Activated CD4-positive, alpha-beta T cell treated with anti-CD3 and anti-CD28 coated beads, Interleukin-2, Interleukin-6, amounts not matched to agents 100 ng/mL and 50 ng/mL, durations not matched to agents 16 hours and 8 hours (primary cell): ENCODE measurements around the gene CCR7.
A peak's percentile ranks its signal among the peaks of the same experiment; 100 is the strongest.
"Not testable (repeated sequence)": the region's sequence is repeated elsewhere in the genome, so short reads cannot be mapped to it uniquely, and the experiment has no call there.

Source experiments
- DNase-seq: peaks from one replicate; pipeline ENCODE4 v3.0.0-alpha.2; 2020

The CCR7 gene

DNA sequence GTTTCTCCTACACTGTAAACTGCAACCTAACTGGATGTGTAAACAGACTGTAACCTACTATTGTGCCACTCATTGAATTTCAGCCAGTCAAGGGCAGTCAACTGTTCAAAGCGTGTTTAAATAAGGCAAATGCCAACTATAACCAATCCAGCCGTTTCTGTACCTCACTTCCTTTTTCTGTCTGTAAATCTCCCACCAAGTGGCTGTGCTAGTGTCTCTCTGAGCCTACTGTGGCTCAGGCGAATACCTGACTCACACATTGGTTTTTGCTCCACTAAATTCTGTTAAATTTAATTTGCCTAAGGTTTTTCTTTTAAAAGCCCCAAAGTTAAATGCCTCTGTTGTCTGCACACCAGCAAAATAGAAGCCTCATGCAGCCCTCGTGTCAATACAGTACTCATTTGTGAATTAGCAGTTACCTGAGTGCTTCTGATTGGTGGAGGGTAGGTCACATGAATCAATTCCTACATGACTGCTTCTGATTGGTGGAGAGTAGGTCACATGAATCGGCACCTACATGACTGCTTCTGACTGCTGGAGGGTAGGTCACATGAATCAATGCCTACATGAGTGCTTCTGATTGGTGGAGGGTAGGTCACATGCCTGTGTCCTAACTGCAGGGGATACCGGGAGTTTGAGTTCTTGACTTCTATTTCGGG, 31.1 kb upstream of the CCR7 start:
- DNase-seq, result no peak

DNA sequence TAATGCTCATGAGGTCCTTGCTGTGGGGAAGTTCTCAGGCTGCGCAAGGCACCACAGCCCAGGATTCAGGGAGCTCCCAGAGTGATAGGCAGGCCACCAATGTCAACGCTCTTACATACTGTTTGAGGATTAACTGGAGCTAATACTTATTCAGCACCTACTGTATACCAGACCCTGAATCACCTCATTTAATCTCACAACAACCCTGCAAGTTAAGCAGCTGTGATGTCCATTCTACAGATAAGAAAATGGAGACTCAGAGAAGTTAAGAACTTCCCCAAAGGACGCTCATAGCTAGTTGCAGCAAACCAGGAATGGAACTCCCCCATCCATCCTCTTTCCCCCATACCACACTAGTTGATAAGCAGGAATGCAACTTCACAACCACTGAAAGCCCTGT, 25.5 kb upstream of the CCR7 start:
- no peak for DNase-seq

- DNase-seq, result no peak
These were observed 23.3 kb upstream of the CCR7 start for GRCh38 chr17:40588552-40588951.

DNA sequence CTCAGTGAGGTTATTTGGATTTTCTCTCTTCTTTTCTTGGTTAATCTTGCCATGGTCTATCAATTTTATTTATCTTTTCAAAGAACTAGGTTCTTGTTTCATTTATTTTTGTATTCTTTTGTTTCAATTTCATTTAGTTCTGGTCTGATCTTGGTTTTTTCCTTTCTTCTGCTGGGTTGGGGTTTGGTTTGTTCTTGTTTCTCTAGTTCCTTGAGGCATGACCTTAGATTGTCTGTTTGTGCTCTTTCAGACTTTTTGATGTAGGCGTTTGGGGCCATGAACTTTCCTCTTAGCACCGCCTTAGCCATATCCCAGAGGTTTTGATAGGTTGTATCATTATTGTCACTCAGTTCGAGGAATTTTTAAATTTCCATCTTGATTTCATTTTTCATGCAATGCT, 21.0 kb upstream of the CCR7 start:
- DNase-seq, result not testable (repeated sequence)

DNA sequence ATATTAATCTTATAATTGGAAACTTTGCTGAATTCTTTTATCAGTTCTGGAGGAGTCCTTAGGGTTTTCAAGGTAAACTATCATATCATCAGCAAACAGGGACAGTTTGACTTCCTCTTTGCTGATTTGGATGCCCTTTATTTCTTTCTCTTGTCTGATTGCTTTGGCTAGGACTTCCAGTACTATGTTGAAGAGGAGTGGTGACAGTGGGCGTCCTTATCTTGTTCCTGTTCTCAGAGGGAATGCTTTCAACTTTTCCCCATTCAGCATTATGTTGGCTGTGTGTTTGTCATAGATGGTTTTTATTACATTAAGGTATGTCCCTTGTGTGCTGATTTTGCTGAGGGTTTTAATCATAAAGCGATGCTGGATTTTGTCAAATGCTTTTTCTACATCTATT, 19.7 kb upstream of the CCR7 start:
- DNase-seq, result not testable (repeated sequence)

GRCh38 chr17:40582328-40582901, 17.1 kb upstream of the CCR7 start:
- DNase-seq, result peak; percentile 73

GRCh38 chr17:40580140-40580539, 14.9 kb upstream of the CCR7 start:
- no peak for DNase-seq

DNA sequence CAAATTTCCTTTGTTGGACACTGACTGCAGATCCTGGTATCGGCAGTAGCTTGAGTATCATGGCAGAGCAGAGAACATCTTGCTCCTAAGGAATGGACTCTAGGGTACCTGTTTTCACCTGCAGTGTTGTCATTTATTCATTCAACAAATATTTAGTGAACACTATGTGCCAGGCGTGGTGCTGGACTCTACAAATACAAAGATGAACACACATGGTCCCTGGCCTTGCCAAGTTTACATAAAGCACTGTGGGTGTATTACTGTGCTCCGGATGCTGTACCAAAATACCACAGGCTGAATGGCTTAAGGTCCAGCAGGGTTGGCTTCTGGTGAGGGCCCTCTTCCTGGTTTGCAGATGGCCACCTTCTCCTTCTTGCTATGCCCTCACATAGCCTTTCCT, 14.2 kb upstream of the CCR7 start:
- DNase-seq, result no peak

DNA sequence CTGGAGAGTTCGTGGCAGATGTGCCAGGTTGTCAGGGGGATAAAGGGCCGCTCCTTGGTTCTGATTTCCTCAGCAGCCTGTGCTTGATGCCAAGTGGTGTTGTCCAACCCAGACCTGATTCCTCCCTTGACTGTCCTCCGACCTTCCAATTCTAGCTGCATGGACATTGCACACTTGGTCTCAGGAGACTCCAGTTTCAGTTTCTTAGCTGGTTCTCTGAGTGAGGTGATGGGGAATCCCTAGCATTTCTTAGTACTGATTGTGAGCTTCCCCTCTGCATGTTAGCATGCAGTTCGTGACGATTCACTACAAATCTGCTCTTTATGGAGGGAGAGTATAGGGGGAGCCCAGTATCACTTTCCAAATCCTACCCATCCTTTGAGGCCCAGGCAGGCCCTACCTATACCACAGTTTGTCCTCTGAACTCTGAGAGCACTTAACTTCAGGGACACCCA, 12.4 kb upstream of the CCR7 start:
- peak; percentile 55 for DNase-seq

GRCh38 chr17:40576113-40576740, 11.0 kb upstream of the CCR7 start:
- DNase-seq, result no peak

GRCh38 chr17:40574292-40574691, 9.0 kb upstream of the CCR7 start:
- no peak for DNase-seq

DNA sequence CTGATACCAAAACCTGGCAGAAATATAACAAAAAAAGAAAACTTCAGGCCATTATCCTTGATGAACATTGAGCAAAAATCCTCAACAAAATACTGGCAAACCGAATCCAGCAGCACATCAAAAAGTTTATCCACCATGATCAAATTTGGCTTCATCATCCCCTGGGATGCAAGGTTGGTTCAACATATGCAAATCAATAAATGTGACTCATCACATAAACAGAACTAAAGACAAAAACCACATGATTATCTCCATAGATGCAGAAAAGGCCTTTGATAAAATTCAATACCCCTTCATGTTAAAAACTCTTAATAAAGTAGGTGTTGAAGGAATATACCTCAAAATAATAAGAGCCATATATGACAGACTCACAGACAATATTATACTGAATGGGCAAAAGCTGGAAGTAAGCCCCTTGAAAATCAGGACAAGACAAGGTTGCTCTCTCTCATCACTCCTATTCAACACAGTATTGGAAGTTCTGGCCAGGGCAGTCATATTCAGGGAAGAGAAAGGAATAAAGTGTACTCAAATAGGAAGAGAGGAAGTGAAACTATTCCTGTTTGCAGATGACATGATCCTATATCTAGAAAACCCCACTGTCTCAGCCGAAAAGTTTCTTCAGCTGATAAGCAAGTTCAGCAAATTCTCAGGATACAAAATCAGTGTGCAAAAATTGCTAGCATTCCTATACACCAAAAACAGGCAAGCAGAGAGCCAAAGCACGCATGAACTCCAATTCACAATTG, 7.1 kb upstream of the CCR7 start:
- not testable (repeated sequence) for DNase-seq

DNA sequence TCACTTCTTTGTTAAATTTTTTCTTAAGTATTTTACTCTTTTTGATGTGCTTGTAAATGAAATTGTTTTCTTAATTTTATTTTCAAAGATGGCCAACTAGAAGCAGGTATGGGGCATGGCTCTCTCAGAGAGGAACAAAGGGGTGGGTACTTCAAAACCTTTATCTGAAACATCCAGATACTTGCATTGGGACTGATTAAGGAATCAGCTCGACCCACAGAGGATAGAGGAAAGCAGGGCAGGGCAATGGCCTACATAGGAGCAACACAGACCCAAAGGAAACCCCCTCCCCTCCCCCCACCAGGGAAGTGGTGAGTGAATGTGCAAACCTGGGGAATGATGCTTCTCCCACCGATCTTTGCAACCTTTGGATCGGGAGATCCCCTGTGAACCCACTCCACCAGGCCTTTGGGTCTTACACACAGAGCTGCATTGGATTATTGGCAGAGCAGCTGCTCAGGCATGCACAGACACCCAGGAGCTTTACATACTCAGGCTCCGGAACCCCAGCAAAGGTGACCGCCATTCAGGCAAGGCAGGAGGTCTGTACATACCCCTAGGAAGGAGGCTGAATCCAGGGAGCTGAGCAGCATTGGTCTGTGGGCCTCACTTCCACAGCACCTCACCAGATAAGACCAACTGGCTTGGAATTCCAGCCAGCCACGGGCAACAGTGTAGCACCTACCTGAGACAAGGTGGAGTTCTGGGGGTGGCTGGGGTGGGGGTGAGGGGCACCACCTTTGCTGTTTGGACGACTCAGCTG, 3.0 kb upstream of the CCR7 start:
- DNase-seq, result no peak

GRCh38 chr17:40567377-40567776, 2.1 kb upstream of the CCR7 start:
- DNase-seq, result no peak

DNA sequence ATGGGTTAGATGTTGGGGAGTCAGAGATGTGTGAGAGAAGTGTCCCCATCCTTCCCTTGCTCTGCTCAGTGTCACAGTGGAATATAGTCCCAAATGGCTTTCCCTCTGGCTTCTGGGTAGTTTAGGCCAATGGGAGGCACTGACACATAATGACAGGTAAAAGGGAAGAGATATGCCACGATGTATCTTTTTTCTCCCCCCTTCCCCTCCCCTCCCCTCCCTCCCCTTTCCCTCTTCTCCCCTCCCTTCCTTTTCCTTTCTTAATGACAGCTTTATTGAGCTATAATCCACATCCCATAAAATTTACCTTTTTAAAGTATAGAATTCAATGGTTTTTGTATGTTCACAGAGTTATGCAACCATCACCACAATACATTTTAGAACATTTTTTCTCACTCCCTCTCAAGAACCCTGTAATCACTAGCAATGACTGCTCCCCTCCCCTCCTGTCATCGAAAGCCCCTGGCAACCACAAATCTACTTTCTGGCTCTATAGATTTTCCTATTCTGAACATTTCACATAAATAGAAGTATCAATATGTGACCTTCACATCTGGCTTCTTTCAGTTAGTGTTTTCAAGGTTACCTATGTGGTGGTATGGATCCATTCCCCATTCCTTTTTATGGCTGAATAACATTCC, 617 bp upstream of the CCR7 start:
- DNase-seq, result no peak

GRCh38 chr17:40564195-40564882, 933 bp downstream of the CCR7 start:
- DNase-seq, result peak; percentile 78

DNA sequence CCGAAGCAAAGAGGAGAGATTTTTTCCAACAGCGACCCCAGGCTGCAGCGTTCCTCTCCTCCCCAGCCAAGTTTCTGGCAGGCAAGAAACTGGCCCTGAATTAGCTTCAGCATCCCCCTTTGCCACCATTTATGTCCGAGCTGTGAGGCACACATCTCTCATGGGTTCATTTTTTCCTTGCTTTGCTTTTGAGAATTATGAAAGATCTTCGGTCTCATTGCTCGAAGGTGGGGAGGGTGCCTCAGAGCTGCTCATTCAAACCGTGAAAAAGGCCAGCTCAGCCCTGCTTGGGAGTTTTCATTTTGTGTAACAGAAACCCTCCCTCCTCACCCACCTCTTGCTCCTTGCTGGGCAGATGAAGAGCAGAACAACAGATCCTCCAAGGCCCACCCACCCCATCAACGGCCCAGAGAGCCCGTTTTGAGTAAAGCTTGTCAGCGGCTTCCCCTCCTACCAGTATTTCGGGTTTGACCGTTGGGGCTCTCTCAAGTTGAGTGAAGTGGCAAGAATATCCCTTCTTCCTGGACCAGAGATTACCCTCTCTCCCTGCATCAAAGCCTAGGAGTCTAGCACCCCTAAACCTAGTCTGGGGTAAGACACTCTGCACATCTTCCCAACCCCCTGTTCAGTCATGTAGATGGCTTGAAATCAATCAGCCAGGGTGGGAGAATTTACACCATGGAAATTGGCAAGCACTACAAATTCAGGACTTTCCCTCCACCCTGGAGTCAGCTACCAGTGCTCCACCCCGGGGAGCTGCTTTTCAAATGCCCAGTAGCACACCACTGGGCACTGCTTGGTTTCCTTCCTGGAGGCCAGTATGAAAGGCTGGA, 1.8 kb downstream of the CCR7 start:
- peak; percentile 96 for DNase-seq

DNA sequence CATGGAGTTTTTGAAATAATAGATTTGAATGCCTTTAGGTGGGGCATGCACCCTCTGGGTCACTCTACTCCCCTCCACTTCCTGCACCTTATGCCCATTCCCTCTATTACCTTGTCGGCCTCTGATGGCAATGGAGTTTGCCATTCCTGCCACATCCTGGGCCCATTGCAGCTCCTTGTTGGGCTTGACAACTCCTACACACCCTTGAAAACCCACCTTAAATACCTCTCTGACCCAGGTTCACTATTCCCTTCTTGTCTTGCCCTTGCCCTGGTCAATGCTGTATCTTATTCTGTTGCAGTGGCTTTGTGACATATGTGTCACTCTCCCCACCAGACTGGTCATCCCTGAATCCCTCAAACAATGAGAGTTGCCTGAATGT, 2.4 kb downstream of the CCR7 start:
- no peak for DNase-seq

GRCh38 chr17:40561871-40562611, 3.2 kb downstream of the CCR7 start:
- peak; percentile 87 for DNase-seq

GRCh38 chr17:40561294-40561870, 3.9 kb downstream of the CCR7 start:
- DNase-seq, result no peak
